Psoas muscle (tissue), 8 donors: ENCODE results near the gene RALGAPA2. TPM values are rescaled to one million over a fixed set of nuclear protein-coding genes. Genes with fewer than 3 reads are reported as not detected.
"Not testable (repeated sequence)": the region's sequence is repeated elsewhere in the genome, so short reads cannot be mapped to it uniquely, and the experiment has no call there.

Experiments used
- ATAC-seq, 4 donors: fragments of 200-7000 bp; cut with Tn5 transposase; one replicate each; pipeline ENCODE4 v1.9.1; 2020; ENCODE audit warnings: moderate library complexity in 3 of 4, mild to moderate bottlenecking in 2 of 4
- DNase-seq, 2 donors: peaks; one replicate each; pipeline ENCODE4 v3.0.0-alpha.2; 2020
- H3K27ac ChIP-seq: fragments of 200-600 bp; one replicate; pipeline ENCODE4 v1.8.0; 2022
- H3K27me3 ChIP-seq, 3 donors: fragments of 200-600 bp in 1 of 3; one replicate each; pipeline versions ENCODE4 v1.6.1 to v1.8.0; 2013 to 2022; ENCODE audit warnings: low read length in 2 of 3, mild to moderate bottlenecking in 2 of 3, moderate library complexity in 1 of 3; ENCODE audit not compliant: insufficient read depth in 3 of 3
- H3K36me3 ChIP-seq, 2 donors: fragments of 200-600 bp in 1 of 2; one replicate each; pipeline versions ENCODE4 v1.6.1 to v1.8.0; 2013 to 2022; ENCODE audit warnings: low read depth in 1 of 2, mild to moderate bottlenecking in 1 of 2, moderate library complexity in 1 of 2; ENCODE audit not compliant: insufficient read depth in 1 of 2
- H3K4me1 ChIP-seq: fragments of 200-600 bp; one replicate; pipeline ENCODE4 v1.8.0; 2022
- H3K4me3 ChIP-seq: fragments of 200-600 bp; one replicate; pipeline ENCODE4 v1.8.0; 2022; ENCODE audit warnings: mild to moderate bottlenecking
- H3K9me3 ChIP-seq: fragments of 200-600 bp; one replicate; pipeline ENCODE4 v1.8.0; 2022
- CTCF ChIP-seq: fragments of 200-600 bp; IDR thresholded peaks from one replicate; pipeline ENCODE4 v1.8.0; 2022; ENCODE audit warnings: antibody characterized with exemption
- WGBS, 3 donors: extraction: QIAGEN DNeasy Blood & Tissue Kit; methylation state at CpG; one replicate each; pipeline versions ENCODE4 v1.1.6 to v1.1.7; 2013; 5-methylcytosine and 5-hydroxymethylcytosine counted together
- intact Hi-C, 2 donors: fragments of 100-400 bp; cut with DNase I; formaldehyde crosslinking; loops; one replicate each; pipeline versions ENCODE4 v1.11.0 to v1.14.2; 2022
- polyA plus RNA-seq, 3 donors: library from polyadenylated mRNA; stranded (reverse); fragments of 200-250 nt; gene quantifications; one replicate each; pipeline ENCODE4 v1.2.3, GENCODE V29; 2013
- total RNA-seq, 4 donors: library from RNA; stranded (reverse); fragmentation: NEBNext Ultra II Directional in 2 of 4; extraction: Animal tissue kit (Norgen Biotek cat#: 25700) in 2 of 4; gene quantifications; one replicate each; pipeline versions ENCODE4 v1.2.1 to v1.2.4, GENCODE V29; 2021 to 2023
- donor health status: healthy with polysubstance abuse.
- donor health status: DM: no; HTN: no; CAD: no; lungs with moderate emphysema.
- donor health status: Bipolar disorder and iron deficiency.
- donor health status: healthy.
- donor health status: DM: yes; HTN: yes; CAD: no.
- donor health status: DM: no; HTN: no; CAD: no.
- donor health status: DM: no; HTN: no; CAD: no.
- donor health status: DM: yes; HTN: yes; CAD: no.

Gene RALGAPA2
- total and polyA plus RNA-seq, 7 donors, result 12.2 to 75.5 (median 51.1) TPM

GRCh38 chr20:20360464-20360863 lies 352.0 kb downstream of the RALGAPA2 start:
- no peak overlapping the region for H3K27ac ChIP-seq
- H3K4me1 ChIP-seq, result no peaks in the 10 kb centered on the region
- peak; percentile 61 for TF ChIP-seq CTCF
- no peaks in the 10 kb centered on the region for H3K36me3 ChIP-seq
- H3K4me3 ChIP-seq, result no peak overlapping the region
- 6 to 10% (median 7%) methylated on average over 6 of the region's 6 CpGs for WGBS, 3 donors
- DNase-seq, result no peak
- intact Hi-C loops, result loop anchor here in 1 of 2 donors (10.0 kb wide), 1 partner anchor 204 kb away; no protein-coding TSS in a partner anchor
- peak; percentile 48 to 86 (median 78) for ATAC-seq
- no peaks in the 10 kb centered on the region for H3K9me3 ChIP-seq
- peaks cover 1 to 48% (median 23%) of the 10 kb centered on the region in 3 donors for H3K27me3 ChIP-seq

DNA sequence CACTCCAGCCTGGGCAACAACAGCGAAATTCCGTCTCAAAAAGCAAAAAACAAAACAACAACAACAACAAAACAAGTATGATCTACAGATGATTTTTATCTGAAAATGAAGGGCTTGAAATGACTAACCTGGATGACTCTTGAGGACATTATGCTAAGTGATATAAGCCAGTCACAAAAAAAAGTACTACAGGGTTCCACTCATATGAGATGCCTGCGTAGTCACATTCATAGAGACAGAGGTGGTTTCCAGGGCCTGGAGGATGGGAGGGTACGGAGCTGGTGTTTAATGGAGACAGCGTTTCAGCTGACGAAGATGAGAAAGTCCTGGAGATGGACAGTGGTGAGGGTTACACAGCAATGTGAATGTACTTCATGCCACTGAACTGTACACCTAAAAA lies 352.8 kb downstream of the RALGAPA2 start:
- no peak for TF ChIP-seq CTCF
- Histone ChIP-seq H3K9me3 (no peaks in the 10 kb centered on the region), H3K4me1 (no peaks in the 10 kb centered on the region), H3K36me3 (no peaks in the 10 kb centered on the region), H3K4me3 (no peak overlapping the region), H3K27me3 (peaks cover 0 to 40% (median 15%) of the 10 kb centered on the region in 3 donors), H3K27ac (no peak overlapping the region)
- intact Hi-C loops, result loop anchor here in 1 of 2 donors (10.0 kb wide), 1 partner anchor 205 kb away; no protein-coding TSS in a partner anchor
- DNase-seq (no peak), ATAC-seq (no peak)
- 83 to 94% (median 91%) methylated on average over 6 of the region's 6 CpGs for WGBS, 3 donors

DNA sequence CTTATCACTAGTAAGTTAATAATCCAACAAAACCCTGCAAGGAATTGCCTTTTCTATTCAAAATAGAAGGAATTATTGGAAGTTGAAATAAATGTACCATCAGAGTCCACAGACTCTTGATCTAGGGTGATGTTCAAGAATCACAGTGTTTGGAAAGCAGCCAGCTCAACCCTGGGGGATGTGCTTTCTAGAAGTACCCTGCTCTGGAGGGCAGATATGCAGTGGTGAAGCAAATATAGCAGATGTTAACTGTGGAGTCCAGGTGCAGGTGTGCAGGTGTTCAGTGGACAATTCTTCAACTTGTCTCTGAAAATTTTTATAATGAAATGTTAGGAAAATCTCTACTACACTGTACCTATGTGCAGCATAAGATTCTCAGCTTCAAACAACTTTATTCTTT lies 353.6 kb downstream of the RALGAPA2 start:
- no peak for TF ChIP-seq CTCF
- no peaks in the 10 kb centered on the region for H3K4me1 ChIP-seq
- H3K27ac ChIP-seq, result no peak overlapping the region
- DNase-seq (no peak), ATAC-seq (no peak)
- intact Hi-C loops, result no loop called here
- peaks cover 0 to 32% (median 8%) of the 10 kb centered on the region in 3 donors for H3K27me3 ChIP-seq
- H3K4me3 ChIP-seq, result no peak overlapping the region
- H3K9me3 ChIP-seq, result no peaks in the 10 kb centered on the region
- no peaks in the 10 kb centered on the region for H3K36me3 ChIP-seq

DNA sequence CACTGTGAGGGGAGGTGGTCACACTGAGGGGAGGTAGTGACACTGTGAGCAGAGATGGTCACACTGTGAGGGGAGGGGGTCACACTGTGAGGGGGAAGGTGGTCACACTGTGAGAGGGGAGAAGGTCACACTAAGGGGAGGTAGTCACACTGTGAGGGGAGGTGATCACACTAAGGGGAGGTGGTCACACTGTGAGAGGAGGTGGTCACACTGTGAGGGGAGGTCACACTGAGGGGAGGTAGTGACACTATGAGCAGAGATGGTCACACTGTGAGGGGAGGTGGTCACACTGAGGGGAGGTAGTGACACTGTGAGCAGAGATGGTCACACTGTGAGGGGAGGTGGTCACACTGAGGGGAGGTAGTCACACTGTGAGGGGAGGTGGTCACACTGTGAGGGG lies 356.9 kb downstream of the RALGAPA2 start:
- H3K4me1 ChIP-seq, H3K36me3 ChIP-seq, H3K27me3 ChIP-seq, ATAC-seq, DNase-seq, H3K27ac ChIP-seq, intact Hi-C loops, H3K9me3 ChIP-seq, H3K4me3 ChIP-seq: not testable (repeated sequence)

DNA sequence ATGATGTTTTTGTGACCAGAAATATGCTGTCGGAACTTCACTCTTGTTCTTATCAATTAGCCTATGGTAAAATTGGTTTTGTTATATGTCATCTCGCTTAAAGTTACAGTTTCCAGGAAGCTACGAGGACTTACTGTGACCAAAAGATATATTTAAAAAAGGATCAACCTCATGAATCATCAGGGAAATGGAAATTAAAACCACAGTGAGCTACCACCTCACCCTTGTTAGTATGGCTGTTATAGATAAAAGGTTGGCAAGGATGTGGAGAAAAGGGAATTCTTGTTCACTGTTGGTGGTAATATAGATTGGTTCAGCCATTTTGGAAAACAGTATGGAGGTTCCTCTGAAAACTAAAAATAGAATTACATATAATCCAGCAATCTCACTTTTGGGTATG lies 358.9 kb downstream of the RALGAPA2 start:
- WGBS, 3 donors, result 78 to 86% (median 84%) methylated on average over 3 of the region's 3 CpGs
- intact Hi-C loops, result no loop called here

More for the DNA sequence above, 358.9 kb downstream of the RALGAPA2 start:
- H3K4me1 ChIP-seq, result no peaks in the 10 kb centered on the region
- H3K27ac ChIP-seq, result no peak overlapping the region
- no peaks in the 10 kb centered on the region for H3K9me3 ChIP-seq
- no peak overlapping the region for H3K4me3 ChIP-seq
- H3K27me3 ChIP-seq, result peaks cover 0 to 2% (median 0%) of the 10 kb centered on the region in 3 donors
- DNase-seq (no peak), ATAC-seq (no peak)
- TF ChIP-seq CTCF, result no peak
- H3K36me3 ChIP-seq, result no peaks in the 10 kb centered on the region
